ENCODE data around the gene DHX29. TPM values are rescaled to one million over a fixed set of nuclear protein-coding genes. Genes with fewer than 3 reads are reported as not detected.
A peak's percentile ranks its signal among the peaks of the same experiment; 100 is the strongest.

Gene DHX29
- total RNA-seq (2014; rRNA removed; shearing (Covaris generic)), result 28.4 and 38.7 TPM in 2 replicates

GRCh38 chr5:55307383-55308253 is at the start of gene DHX29, which contains the start of gene MTREX:
TSS of gene DHX29 (minus strand) at chr5:55307694. CDS start at chr5:55307573, 121 bp downstream.
TSS of gene MTREX (plus strand) at chr5:55307989. CDS start at chr5:55308014, 25 bp downstream.
- peaks cover 26% of the 10 kb centered on the region for H3K4me1 ChIP-seq (replicated peaks)
- no peaks in the 10 kb centered on the region for H3K27me3 ChIP-seq (replicated peaks)
- peaks cover 11% of the 10 kb centered on the region for H3K36me3 ChIP-seq
- H3K9me3 ChIP-seq (replicated peaks), result 0 out of 2 replicates have a peak, but pooled peaks cover 2% of the 10 kb centered on the region
- DNase-seq (ENCODE audit: low read depth in 1 of 2, low spot score in 2 of 2), result peak; percentile 90 to 97
- H3K4me3 ChIP-seq, result peak within 1 kb of the TSS; percentile 74
- peak within 1 kb of the TSS; percentile 89 for H3K27ac ChIP-seq

GRCh38 chr5:55356896-55357295 is 49.4 kb upstream of the DHX29 start:
- no peaks in the 10 kb centered on the region for H3K4me1 ChIP-seq (replicated peaks)
- H3K36me3 ChIP-seq, result peaks cover 71% of the 10 kb centered on the region
- H3K4me3 ChIP-seq, result no peak overlapping the region
- H3K27ac ChIP-seq, result no peak overlapping the region
- no peak for DNase-seq (ENCODE audit: low read depth in 1 of 2, low spot score in 2 of 2)
- no peaks in the 10 kb centered on the region for H3K27me3 ChIP-seq (replicated peaks)
- no peaks in the 10 kb centered on the region for H3K9me3 ChIP-seq (replicated peaks)

GRCh38 chr5:55350754-55351153 is 43.3 kb upstream of the DHX29 start:
- Histone ChIP-seq H3K4me3 (no peak overlapping the region), H3K9me3 (replicated peaks) (no peaks in the 10 kb centered on the region), H3K27me3 (replicated peaks) (no peaks in the 10 kb centered on the region), H3K27ac (no peak overlapping the region), H3K4me1 (replicated peaks) (no peaks in the 10 kb centered on the region), H3K36me3 (peaks cover 86% of the 10 kb centered on the region)
- no peak for DNase-seq (ENCODE audit: low read depth in 1 of 2, low spot score in 2 of 2)

- H3K36me3 ChIP-seq, result peaks cover 69% of the 10 kb centered on the region
These were observed 40.3 kb upstream of the DHX29 start for GRCh38 chr5:55347786-55348185.

GRCh38 chr5:55345327-55345726 is 37.8 kb upstream of the DHX29 start:
- no peak overlapping the region for H3K4me3 ChIP-seq
- H3K36me3 ChIP-seq, result peaks cover 59% of the 10 kb centered on the region
- no peak for DNase-seq (ENCODE audit: low read depth in 1 of 2, low spot score in 2 of 2)
- no peaks in the 10 kb centered on the region for H3K9me3 ChIP-seq (replicated peaks)
- no peaks in the 10 kb centered on the region for H3K4me1 ChIP-seq (replicated peaks)
- no peak overlapping the region for H3K27ac ChIP-seq
- no peaks in the 10 kb centered on the region for H3K27me3 ChIP-seq (replicated peaks)

More at GRCh38 chr5:55347786-55348185, 40.3 kb upstream of the DHX29 start:
- Histone ChIP-seq H3K9me3 (replicated peaks) (no peaks in the 10 kb centered on the region), H3K27ac (no peak overlapping the region), H3K4me3 (no peak overlapping the region), H3K27me3 (replicated peaks) (no peaks in the 10 kb centered on the region), H3K4me1 (replicated peaks) (no peaks in the 10 kb centered on the region)
- no peak for DNase-seq (ENCODE audit: low read depth in 1 of 2, low spot score in 2 of 2)

- Histone ChIP-seq H3K9me3 (replicated peaks) (no peaks in the 10 kb centered on the region), H3K4me1 (replicated peaks) (no peaks in the 10 kb centered on the region), H3K4me3 (no peak overlapping the region), H3K36me3 (peaks cover 51% of the 10 kb centered on the region), H3K27ac (no peak overlapping the region), H3K27me3 (replicated peaks) (no peaks in the 10 kb centered on the region)
- DNase-seq (ENCODE audit: low read depth in 1 of 2, low spot score in 2 of 2), result peak; percentile 42 to 54
These were observed 37.0 kb upstream of the DHX29 start for GRCh38 chr5:55344392-55344992.

- Histone ChIP-seq H3K9me3 (replicated peaks) (no peaks in the 10 kb centered on the region), H3K4me1 (replicated peaks) (no peaks in the 10 kb centered on the region), H3K27me3 (replicated peaks) (no peaks in the 10 kb centered on the region), H3K27ac (no peak overlapping the region), H3K4me3 (no peak overlapping the region), H3K36me3 (peaks cover 46% of the 10 kb centered on the region)
- no peak for DNase-seq (ENCODE audit: low read depth in 1 of 2, low spot score in 2 of 2)
These were observed 36.1 kb upstream of the DHX29 start for GRCh38 chr5:55343609-55344008.

- Histone ChIP-seq H3K27me3 (replicated peaks) (no peaks in the 10 kb centered on the region), H3K4me1 (replicated peaks) (no peaks in the 10 kb centered on the region), H3K9me3 (replicated peaks) (no peaks in the 10 kb centered on the region), H3K36me3 (peaks cover 41% of the 10 kb centered on the region), H3K4me3 (no peak overlapping the region), H3K27ac (no peak overlapping the region)
- DNase-seq (ENCODE audit: low read depth in 1 of 2, low spot score in 2 of 2), result no peak
These were observed 35.6 kb upstream of the DHX29 start for GRCh38 chr5:55343107-55343506.

- H3K4me3 ChIP-seq, result no peak overlapping the region
- H3K9me3 ChIP-seq (replicated peaks), result no peaks in the 10 kb centered on the region
- H3K36me3 ChIP-seq, result peaks cover 20% of the 10 kb centered on the region
- no peaks in the 10 kb centered on the region for H3K4me1 ChIP-seq (replicated peaks)
- H3K27me3 ChIP-seq (replicated peaks), result no peaks in the 10 kb centered on the region
- no peak overlapping the region for H3K27ac ChIP-seq
- no peak for DNase-seq (ENCODE audit: low read depth in 1 of 2, low spot score in 2 of 2)
These were observed 31.3 kb upstream of the DHX29 start for GRCh38 chr5:55338810-55339243.

- H3K9me3 ChIP-seq (replicated peaks), result no peaks in the 10 kb centered on the region
- H3K36me3 ChIP-seq, result peaks cover 23% of the 10 kb centered on the region
- no peak for DNase-seq (ENCODE audit: low read depth in 1 of 2, low spot score in 2 of 2)
- H3K4me3 ChIP-seq, result no peak overlapping the region
- H3K4me1 ChIP-seq (replicated peaks), result no peaks in the 10 kb centered on the region
- no peak overlapping the region for H3K27ac ChIP-seq
- no peaks in the 10 kb centered on the region for H3K27me3 ChIP-seq (replicated peaks)
These were observed 30.7 kb upstream of the DHX29 start for GRCh38 chr5:55338092-55338613.

GRCh38 chr5:55333811-55334210 is 26.3 kb upstream of the DHX29 start:
- no peak for DNase-seq (ENCODE audit: low read depth in 1 of 2, low spot score in 2 of 2)
- Histone ChIP-seq H3K27me3 (replicated peaks) (no peaks in the 10 kb centered on the region), H3K36me3 (peaks cover 36% of the 10 kb centered on the region), H3K27ac (no peak overlapping the region), H3K4me1 (replicated peaks) (no peaks in the 10 kb centered on the region), H3K9me3 (replicated peaks) (no peaks in the 10 kb centered on the region), H3K4me3 (no peak overlapping the region)

- Histone ChIP-seq H3K4me1 (replicated peaks) (no peaks in the 10 kb centered on the region), H3K36me3 (peaks cover 44% of the 10 kb centered on the region), H3K27me3 (replicated peaks) (no peaks in the 10 kb centered on the region), H3K4me3 (no peak overlapping the region), H3K27ac (no peak overlapping the region), H3K9me3 (replicated peaks) (no peaks in the 10 kb centered on the region)
- DNase-seq (ENCODE audit: low read depth in 1 of 2, low spot score in 2 of 2), result no peak
These were observed 25.5 kb upstream of the DHX29 start for GRCh38 chr5:55333017-55333416.

- H3K27me3 ChIP-seq (replicated peaks), result no peaks in the 10 kb centered on the region
- H3K27ac ChIP-seq, result no peak overlapping the region
- no peaks in the 10 kb centered on the region for H3K4me1 ChIP-seq (replicated peaks)
- no peaks in the 10 kb centered on the region for H3K9me3 ChIP-seq (replicated peaks)
- peaks cover 44% of the 10 kb centered on the region for H3K36me3 ChIP-seq
- no peak for DNase-seq (ENCODE audit: low read depth in 1 of 2, low spot score in 2 of 2)
- H3K4me3 ChIP-seq, result no peak overlapping the region
These were observed 23.8 kb upstream of the DHX29 start for GRCh38 chr5:55331321-55331720.

GRCh38 chr5:55327281-55327680 is 19.8 kb upstream of the DHX29 start:
- Histone ChIP-seq H3K4me3 (no peak overlapping the region), H3K27me3 (replicated peaks) (no peaks in the 10 kb centered on the region), H3K27ac (no peak overlapping the region), H3K9me3 (replicated peaks) (no peaks in the 10 kb centered on the region; the same call in 1 of the 2 replicates), H3K36me3 (peaks cover 45% of the 10 kb centered on the region), H3K4me1 (replicated peaks) (no peaks in the 10 kb centered on the region)
- no peak for DNase-seq (ENCODE audit: low read depth in 1 of 2, low spot score in 2 of 2)

All from SJSA1 (cell line).